BJ (cell line): ENCODE results near the gene RPL13. TPM values are rescaled to one million over a fixed set of nuclear protein-coding genes. Genes with fewer than 3 reads are reported as not detected.

Experiments used
- CTCF ChIA-PET: fragments of 350-600 bp; formaldehyde crosslinking; extraction: SDS; loops from one replicate; lab custom pipeline; 2021; ENCODE audit warnings: antibody characterized with exemption, inconsistent platforms; lab: Yijun Ruan, JAX
- POLR2A ChIA-PET: fragments of 300-600 bp; sonication (Branson Sonifier 250); formaldehyde crosslinking; extraction: SDS; loops from one replicate; lab custom pipeline; 2021; ENCODE audit warnings: antibody characterized with exemption; lab: Charles Lee
- DNase-seq: peaks from one replicate; pipeline ENCODE4 v3.0.0-alpha.2; 2011; ENCODE audit warnings: low read depth
- H3K27me3 ChIP-seq: 2 replicates; pipeline ENCODE4 v1.6.0; 2011; ENCODE audit warnings: low read length; ENCODE audit not compliant: control insufficient read depth, insufficient read depth
- H3K36me3 ChIP-seq: 2 replicates; pipeline ENCODE4 v1.5.1; 2011; ENCODE audit warnings: low read length; ENCODE audit not compliant: control insufficient read depth, insufficient read depth
- H3K4me3 ChIP-seq: 2 replicates; pipeline ENCODE4 v1.5.1; 2011; ENCODE audit warnings: low read depth, mild to moderate bottlenecking, control low read depth, low read length
- CTCF ChIP-seq: IDR thresholded peaks from 2 replicates; pipeline ENCODE4 v1.5.1; 2011; ENCODE audit warnings: low read depth, mild to moderate bottlenecking, control low read depth, inconsistent platforms, low read length, moderate library complexity; ENCODE audit not compliant: insufficient read depth
- polyA plus RNA-seq: library from polyadenylated mRNA; depleted of rRNA; stranded (reverse); fragments of >200 nt; gene quantifications from 2 replicates; pipeline ENCODE4 v1.2.3, GENCODE V29; 2011

Gene RPL13
- polyA plus RNA-seq, 1 experiment = 4,466 TPM

- H3K4me3 ChIP-seq = no peak overlapping the region
- POLR2A ChIA-PET = no interaction called here
Observed at GRCh38 chr16:89553733-89554132, 6.7 kb upstream of the RPL13 start.

GRCh38 chr16:89554343-89554742 lies 6.1 kb upstream of the RPL13 start:
- no peak for TF ChIP-seq CTCF
- DNase-seq = no peak
- Histone ChIP-seq H3K4me3 (no peak overlapping the region), H3K36me3 (peaks cover 25% of the 10 kb centered on the region), H3K27me3 (no peaks in the 10 kb centered on the region)
- ChIA-PET CTCF (no interaction called here), POLR2A (no interaction called here)

More at GRCh38 chr16:89553733-89554132, 6.7 kb upstream of the RPL13 start:
- CTCF ChIA-PET = interaction anchor here (0.8 kb wide), 1 partner anchor 10 kb away, joined by 3 read pairs; no protein-coding TSS in a partner anchor
- H3K27me3 ChIP-seq = no peaks in the 10 kb centered on the region
- peaks cover 26% of the 10 kb centered on the region for H3K36me3 ChIP-seq
- TF ChIP-seq CTCF = no peak
- no peak for DNase-seq

GRCh38 chr16:89555265-89555664 lies 5.2 kb upstream of the RPL13 start:
- H3K4me3 ChIP-seq = no peak overlapping the region
- no peaks in the 10 kb centered on the region for H3K27me3 ChIP-seq
- DNase-seq = no peak
- ChIA-PET POLR2A (no interaction called here), CTCF (interaction anchor here (0.7 kb wide), 1 partner anchor 18 kb away, joined by 3 read pairs; no protein-coding TSS in a partner anchor)
- H3K36me3 ChIP-seq = peaks cover 25% of the 10 kb centered on the region
- TF ChIP-seq CTCF = no peak

- CTCF ChIA-PET = no interaction called here
- H3K4me3 ChIP-seq = no peak overlapping the region
- no peak for DNase-seq
- H3K36me3 ChIP-seq = peaks cover 21% of the 10 kb centered on the region
- no peak for TF ChIP-seq CTCF
- POLR2A ChIA-PET = no interaction called here
- H3K27me3 ChIP-seq = no peaks in the 10 kb centered on the region
Observed at GRCh38 chr16:89555780-89556179, 4.7 kb upstream of the RPL13 start.

GRCh38 chr16:89556750-89557689 lies 3.5 kb upstream of the RPL13 start:
- DNase-seq = no peak
- H3K27me3 ChIP-seq = no peaks in the 10 kb centered on the region
- H3K4me3 ChIP-seq = no peak overlapping the region
- peak; percentile 85 for TF ChIP-seq CTCF
- ChIA-PET CTCF (interaction anchor here (1.2 to 1.7 kb wide), 3 partner anchors 9 to 316 kb away, joined by 3 read pairs; no protein-coding TSS in a partner anchor), POLR2A (no interaction called here)
- H3K36me3 ChIP-seq = peaks cover 21% of the 10 kb centered on the region
